ENCODE measurements around the gene ANXA11. TPM values are rescaled to one million over a fixed set of nuclear protein-coding genes. Genes with fewer than 3 reads are reported as not detected.

Gene ANXA11
- total and polyA plus RNA-seq, 2 of the 8 experiments (the other 6 are each of a cell fraction or from before 2014, with no cell fraction given), result 40.5 to 84.9 TPM

GRCh38 chr10:80139265-80139664, 66.1 kb downstream of the ANXA11 start:
- Histone ChIP-seq H3K4me2 (ENCODE audit: insufficient read depth in 1 of 2, low read depth in 2 of 2, low read length in 2 of 2) (no peak overlapping the region), H3K9me3 (ENCODE audit: insufficient read depth in 2 of 2, low read depth in 1 of 2, low read length in 1 of 2) (no peaks in the 10 kb centered on the region), H3K9ac (replicated peaks in 1 of 4; ENCODE audit: extremely low read depth in 1 of 4, low read depth in 3 of 4, low read length in 3 of 4) (no peak overlapping the region), H4K5ac (ENCODE audit: insufficient read length, low read depth, low read length) (no peak overlapping the region), H3K23me2 (ENCODE audit: low read depth, low read length) (no peaks in the 10 kb centered on the region), H2BK5ac (ENCODE audit: low read depth, low read length) (no peak overlapping the region), H3K27ac (ENCODE audit: low read depth, low read length) (no peak overlapping the region), H4K91ac (replicated peaks; ENCODE audit: insufficient read length, low read length) (no peak overlapping the region), H2BK120ac (replicated peaks; ENCODE audit: low read depth, low read length) (no peak overlapping the region), H3K4me1 (replicated peaks in 1 of 4; ENCODE audit: control insufficient read depth in 3 of 4, insufficient read depth in 4 of 4, low read length in 3 of 4) (peaks cover 0 to 5% (median 3%) of the 10 kb centered on the region in 4 experiments; a peak in 3 of 7 replicates), H3K4me3 (ENCODE audit: extremely low read depth in 1 of 4, insufficient read depth in 2 of 4, low read depth in 3 of 4, low read length in 4 of 4) (no peak overlapping the region), H3K36me3 (ENCODE audit: control insufficient read depth in 2 of 4, insufficient read depth in 4 of 4, low read length in 3 of 4) (no peaks in the 10 kb centered on the region), H2AK5ac (ENCODE audit: low read depth, low read length) (no peak overlapping the region), H3K18ac (ENCODE audit: extremely low read depth, low read length) (no peak overlapping the region), H2BK15ac (ENCODE audit: low read length) (no peak overlapping the region), H3K79me2 (ENCODE audit: control insufficient read depth in 1 of 2, insufficient read depth in 2 of 2, low read length in 2 of 2) (no peaks in the 10 kb centered on the region), H3K27me3 (replicated peaks in 1 of 4; ENCODE audit: control insufficient read depth in 3 of 4, extremely low read depth in 1 of 4, insufficient read depth in 3 of 4, low read length in 3 of 4) (no peaks in the 10 kb centered on the region), H3K4ac (replicated peaks; ENCODE audit: insufficient read length, low read depth, low read length) (no peak overlapping the region), H3K79me1 (ENCODE audit: low read depth, low read length) (no peaks in the 10 kb centered on the region), H2AFZ (ENCODE audit: low read length) (no peak overlapping the region), H4K20me1 (replicated peaks in 1 of 2; ENCODE audit: control insufficient read depth in 1 of 2, insufficient read depth in 2 of 2, low read length in 2 of 2) (no peaks in the 10 kb centered on the region), H3K23ac (ENCODE audit: insufficient read length) (no peak overlapping the region), H3K56ac (replicated peaks; ENCODE audit: insufficient read length, low read depth, low read length) (no peak overlapping the region), H4K8ac (ENCODE audit: extremely low read depth, insufficient read depth, low read length) (no peak overlapping the region), H2BK12ac (ENCODE audit: low read depth, low read length) (no peak overlapping the region), H2BK20ac (ENCODE audit: low read length) (no peak overlapping the region), H3K14ac (ENCODE audit: insufficient read length) (no peak overlapping the region)
- ChIA-PET POLR2A (ENCODE audit: partially characterized antibody) (no interaction called here), CTCF (ENCODE audit: partially characterized antibody) (interaction anchor here (0.7 to 1.4 kb wide), 4 partner anchors 9 to 83 kb away, joined by 3 to 4 read pairs (median 3); no protein-coding TSS in a partner anchor)
- DNase-seq (ENCODE audit: low read depth in 1 of 2, low spot score in 2 of 2), result no peak
- 91% methylated on average over 2 of the region's 2 CpGs; no CpG with 5 or more reads in 1 of the 2 experiments for WGBS, 2 experiments (ENCODE audit: extremely low coverage in 1 of 2, insufficient coverage in 1 of 2, insufficient read length in 1 of 2, insufficient replicate concordance in 2 of 2, low coverage in 1 of 2, low lambda C conversion rate in 2 of 2, missing lambda C conversion rate in 1 of 2)
- FAIRE-seq, result no peak
- TF ChIP-seq ATF3 (IDR thresholded peaks at IDR 0.05; ENCODE audit: insufficient read depth, low read depth, low read length), result no peak
- TF ChIP-seq CTBP2 (IDR thresholded peaks at IDR 0.05; ENCODE audit: borderline replicate concordance, insufficient read depth, insufficient read length, low read length), result no peak
- no peak for TF ChIP-seq SIX5 (IDR thresholded peaks at IDR 0.05; ENCODE audit: low read depth, low read length)
- TF ChIP-seq SUZ12 (IDR thresholded peaks at IDR 0.05; ENCODE audit: low read length), result no peak
- TF ChIP-seq CHD2 (IDR thresholded peaks at IDR 0.05; ENCODE audit: low read length), result no peak
- no peak for TF ChIP-seq SP1 (IDR thresholded peaks at IDR 0.05; ENCODE audit: low read depth, low read length)
- TF ChIP-seq SIN3A (conservative IDR thresholded peaks at IDR 0.05 in 1 of 2, IDR thresholded peaks at IDR 0.05 in 1 of 2; ENCODE audit: low read depth in 1 of 2, low read length in 2 of 2), result no peak
